ENCODE results near the gene FKBP15.
"Not testable (repeated sequence)": the region's sequence is repeated elsewhere in the genome, so short reads cannot be mapped to it uniquely, and the experiment has no call there.

FKBP15 gene

DNA sequence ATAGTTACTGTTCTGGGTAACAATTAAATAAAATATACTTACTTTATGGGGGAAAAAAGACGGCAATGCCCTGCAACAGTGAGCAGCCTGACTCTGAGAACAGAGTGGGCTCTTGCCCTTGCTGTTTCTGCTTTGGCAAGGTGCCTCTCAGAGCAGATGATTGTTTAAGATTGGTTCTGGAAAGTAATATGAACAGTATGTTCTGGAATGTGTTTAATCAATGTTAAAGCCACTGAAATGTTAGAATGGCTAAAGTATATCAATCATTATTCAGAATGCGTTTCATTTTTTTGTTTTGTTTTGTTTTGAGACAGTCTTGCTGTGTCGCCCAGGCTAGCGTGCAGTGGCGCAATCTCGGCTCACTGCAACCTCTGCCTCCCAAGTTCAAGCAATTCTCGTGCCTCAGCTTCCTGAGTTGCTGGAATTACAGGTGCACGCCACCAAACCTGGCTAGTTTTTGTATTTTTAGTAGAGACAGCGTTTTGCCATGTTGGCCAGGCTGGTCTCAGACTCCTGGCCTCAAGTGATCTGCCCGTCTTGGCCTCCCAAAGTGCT, 14.7 kb upstream of the FKBP15 start:
- DNase-seq: not testable (repeated sequence)

DNA sequence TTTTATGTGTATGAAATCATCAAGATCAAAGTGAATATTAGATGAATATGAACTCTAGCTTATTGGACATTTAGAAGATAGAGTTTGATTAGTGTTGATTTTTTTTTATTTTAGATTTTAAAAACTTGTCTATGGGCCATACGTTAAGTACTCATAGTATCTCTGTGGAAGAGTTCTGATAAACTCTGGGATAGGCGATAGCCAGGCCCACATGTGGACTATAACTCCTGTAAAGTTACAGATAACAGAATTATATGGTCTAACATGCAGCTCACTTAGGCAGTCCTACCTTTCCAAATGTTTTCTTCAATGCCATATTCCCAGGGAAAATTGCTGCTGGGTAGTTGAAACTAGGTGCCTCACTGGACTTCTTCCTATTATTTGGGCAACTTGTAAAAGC, 10.6 kb upstream of the FKBP15 start:
- DNase-seq: no peak

DNA sequence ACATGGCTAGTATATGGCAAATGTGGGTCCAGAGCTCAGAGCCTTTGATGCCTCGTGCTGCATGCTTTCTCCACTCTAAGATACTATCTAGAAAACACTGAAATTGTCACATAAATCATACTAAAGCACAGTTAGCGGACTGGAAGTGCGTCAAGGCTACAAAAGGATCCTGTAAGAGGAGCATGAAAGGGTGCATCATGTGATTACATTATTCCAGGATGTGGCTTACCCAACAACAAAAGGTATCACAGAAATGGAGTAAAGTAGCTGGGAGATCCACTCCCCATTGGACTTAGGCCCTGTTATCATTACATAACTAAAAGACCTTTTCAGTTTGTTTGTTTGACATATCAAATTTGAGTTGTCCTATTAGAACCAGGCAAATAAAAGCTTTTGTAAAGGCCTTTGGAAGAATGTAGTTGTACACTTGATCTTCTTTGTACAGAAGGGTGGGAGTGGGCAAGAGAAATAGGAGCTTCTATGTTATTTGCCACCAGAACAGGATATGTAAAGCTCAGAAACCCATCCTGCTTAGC, 7.1 kb upstream of the FKBP15 start:
- no peak for DNase-seq

DNA sequence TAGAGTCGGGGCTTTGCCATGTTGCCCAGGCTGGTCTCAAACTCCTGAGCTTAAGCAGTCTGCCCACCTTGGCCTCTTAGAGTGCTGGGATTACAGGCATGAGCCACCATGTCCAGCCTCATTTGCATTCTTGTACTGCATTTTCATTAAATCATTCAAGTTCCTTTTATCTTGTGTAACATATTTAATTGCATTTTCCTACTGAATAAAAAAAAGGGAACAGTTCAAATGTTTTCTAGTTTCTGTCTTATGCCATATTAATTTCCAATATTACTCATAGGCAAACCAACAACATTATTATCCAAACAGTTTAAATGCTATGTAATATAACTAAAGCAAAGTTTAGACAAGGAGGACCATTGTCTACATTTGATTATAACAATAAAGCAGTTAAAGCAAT, 6.4 kb upstream of the FKBP15 start:
- DNase-seq: no peak

DNA sequence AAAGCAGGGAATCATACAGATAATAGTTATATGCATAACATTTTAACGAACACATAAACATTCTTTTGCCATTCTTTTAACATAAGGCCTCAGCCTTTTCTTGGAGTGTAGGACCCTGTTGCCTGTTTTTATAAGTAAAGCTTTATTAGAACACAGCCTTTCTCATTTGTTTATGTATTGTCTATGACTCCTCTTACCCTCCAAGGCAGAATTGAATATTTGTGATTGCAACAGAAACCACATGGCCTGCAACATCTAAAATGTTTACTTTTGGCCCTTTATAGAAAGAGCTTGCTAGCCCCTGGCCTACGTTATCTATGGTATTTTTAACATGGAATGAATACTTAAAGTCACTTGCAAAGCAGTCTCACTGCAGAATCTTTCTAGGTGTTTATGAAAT, 2.9 kb upstream of the FKBP15 start:
- DNase-seq: no peak

DNA sequence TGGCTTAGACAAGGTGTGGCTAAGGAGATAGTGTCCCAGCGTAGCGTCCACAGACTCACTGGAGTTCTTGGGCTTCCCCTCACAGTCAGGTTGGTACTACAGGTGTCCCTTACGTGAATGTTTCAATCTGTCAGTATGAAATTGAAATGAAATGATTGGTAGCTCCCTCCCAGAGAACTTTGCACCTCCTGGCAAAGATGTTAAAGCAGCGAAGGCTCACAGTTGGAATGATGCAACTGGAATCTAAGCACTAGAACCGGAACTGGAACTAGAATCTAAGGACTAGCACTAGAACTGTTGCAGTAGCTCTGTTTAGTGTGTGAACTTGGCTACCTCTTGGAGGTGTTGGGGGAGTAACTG, 1.4 kb upstream of the FKBP15 start:
- no peak for DNase-seq

DNA sequence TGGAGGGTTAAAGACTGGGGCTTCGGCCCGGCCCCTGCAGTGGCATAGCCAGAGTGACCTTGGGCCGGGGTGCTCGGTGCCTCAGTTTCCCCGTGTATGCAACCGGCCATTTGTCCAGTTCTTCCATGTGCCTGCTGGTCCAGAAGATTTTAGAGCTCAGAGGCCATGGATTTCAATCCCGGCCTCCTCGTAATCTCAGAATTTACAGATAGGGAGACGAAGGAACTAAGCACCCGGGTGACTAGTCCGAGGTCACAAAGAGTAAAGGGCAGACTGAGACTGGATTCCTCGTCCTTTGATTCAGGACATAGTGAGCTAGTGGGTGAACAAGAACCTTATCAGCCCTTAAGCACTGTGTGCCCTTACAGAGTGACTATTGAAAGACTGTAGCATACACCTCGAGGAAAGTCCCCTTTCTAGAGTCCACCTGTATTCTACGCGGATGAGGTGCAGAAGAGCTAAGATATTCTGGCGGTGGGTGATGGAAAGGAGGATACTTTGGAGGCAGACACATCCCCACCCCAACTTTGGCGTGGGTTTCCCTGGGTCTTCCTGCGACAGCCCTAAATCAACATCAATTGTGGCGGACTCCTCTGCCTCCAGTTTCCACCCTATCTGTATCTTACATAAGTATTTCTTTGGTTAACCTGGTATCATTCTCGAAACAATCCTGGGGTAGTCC, 864 bp upstream of the FKBP15 start:
- no peak for DNase-seq

DNA sequence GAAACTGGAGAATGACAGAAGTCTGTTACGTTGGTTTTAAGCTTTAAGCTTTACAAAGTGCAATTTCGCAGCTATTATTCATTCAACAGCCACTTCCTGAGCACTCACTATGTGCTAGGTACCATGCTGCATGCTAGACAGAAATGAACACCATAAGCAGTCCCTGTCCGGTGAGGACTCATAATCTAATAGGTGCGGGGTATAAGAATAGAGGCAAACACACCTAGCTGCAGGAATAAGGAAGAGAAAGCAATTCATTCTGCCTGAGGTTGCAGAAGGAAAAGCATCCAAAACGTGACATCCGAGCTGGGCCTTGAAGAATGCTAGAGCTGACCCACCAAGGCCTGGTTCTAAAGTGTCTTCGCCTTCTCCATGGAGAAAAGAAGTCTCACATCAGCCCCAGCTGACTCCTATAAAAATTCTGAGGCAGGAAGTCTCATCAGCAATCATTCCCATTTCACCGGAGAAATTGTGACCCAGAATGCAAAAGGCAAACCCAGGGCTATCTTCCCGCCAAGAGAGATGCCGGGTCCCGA, 542 bp downstream of the FKBP15 start:
- DNase-seq: peak; percentile 33

DNA sequence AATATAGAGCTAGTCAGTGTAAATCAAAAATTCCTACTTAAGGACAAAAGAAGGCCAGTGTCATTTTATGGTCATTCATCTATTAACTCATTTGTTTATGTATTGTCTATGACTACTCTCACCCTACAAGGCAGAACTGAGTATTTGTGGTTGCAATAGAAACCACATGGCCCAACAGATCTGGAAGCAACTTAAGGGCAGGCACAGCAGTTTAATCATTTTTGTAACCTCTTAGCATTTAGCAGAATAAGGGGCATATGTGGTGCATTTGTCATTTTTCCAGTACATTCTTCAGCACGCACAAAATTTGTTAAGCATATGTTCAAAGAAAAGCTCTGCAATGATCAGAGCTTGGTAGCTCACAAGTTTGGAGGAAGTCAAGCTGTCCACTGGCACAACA, 1.1 kb downstream of the FKBP15 start:
- peak; percentile 78 for DNase-seq

DNA sequence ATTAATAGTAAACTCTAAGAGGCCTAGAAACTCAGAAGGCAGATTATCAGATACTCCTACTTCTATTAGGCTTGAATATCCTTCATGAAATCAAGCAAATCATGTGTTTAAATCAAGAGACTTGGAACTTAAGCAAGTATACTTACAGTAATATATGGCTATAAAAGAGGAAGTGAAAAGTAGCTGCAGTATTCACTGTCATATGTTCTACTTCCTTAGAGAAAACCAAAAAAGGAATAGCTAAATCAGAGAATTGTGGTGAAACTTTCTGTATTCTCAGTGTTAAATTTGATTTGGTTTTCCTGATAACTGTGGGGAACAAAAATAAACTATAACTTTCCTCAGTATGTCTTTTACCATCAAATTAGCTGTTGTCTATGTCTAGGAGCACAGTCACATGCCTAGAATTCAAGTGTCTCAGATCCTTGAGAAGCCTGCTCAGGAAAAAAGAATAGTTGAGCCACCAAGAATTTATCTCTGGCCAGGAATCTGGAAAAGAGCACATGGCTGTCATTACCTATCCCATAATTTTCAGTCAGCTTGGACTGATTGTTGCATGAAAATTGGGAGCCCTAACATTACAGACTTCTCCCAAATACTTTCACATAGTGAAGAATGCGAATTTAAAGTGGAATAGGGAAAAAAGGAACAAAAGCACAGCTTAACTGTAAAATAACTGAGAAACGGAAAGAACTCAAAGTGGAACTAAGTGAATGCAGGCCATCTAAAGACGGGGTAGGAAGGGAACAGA, 1.7 kb downstream of the FKBP15 start:
- DNase-seq: no peak

DNA sequence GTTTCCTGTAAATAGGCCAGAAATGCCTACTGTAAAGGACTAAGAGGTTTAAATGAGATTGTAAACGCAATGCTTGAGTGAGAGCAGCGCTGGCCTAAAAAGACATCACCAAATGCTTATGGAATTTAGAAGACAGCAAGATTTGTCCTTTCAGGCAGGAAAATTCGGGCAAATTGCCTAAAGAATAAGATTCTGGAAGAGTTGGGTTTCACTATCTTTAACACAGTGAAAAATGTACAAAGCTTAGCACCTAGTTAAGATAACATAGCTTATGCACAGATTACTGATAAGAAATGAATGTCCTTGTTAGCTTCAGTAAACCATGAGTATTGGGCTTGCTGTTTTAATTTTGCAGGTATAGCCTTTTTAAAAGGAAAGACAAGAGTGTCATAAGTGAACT, 4.7 kb downstream of the FKBP15 start:
- no peak for DNase-seq

DNA sequence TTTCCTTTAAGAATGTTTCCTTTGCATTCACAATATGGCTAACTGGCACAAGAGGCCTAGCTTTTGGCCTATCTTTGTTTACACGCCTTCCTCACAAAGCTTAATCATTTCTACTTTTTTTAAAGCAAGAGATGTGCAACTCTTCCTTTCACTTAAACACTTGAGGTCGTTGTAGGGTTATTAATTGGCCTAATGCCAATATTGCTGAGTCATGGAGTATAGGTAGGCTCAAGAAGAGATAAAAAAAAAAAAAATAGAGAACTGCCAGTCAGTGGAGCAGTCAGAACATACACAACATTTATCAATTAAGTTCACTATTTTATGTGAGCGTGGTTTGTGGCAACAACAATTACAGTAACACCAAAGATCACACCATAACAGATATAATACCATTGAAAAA, 5.9 kb downstream of the FKBP15 start:
- DNase-seq: peak; percentile 9

DNA sequence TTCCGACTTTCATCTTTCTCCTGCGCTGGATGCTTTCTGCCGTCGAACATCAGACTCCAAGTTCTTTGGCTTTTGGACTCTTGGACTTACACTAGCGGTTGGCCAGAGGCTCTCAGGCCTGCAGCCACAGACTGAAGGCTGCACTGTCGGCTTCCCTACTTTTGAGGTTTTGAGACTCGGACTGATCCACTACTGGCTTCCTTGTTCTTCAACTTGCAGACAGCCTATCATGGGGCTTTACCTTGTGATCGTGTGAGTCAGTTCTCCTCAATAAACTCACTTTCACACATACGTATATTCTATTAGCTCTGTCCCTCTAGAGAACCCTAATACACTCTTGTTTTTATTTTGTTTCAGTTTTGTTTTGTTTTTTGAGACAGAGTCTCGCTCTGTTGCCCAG, 10.3 kb downstream of the FKBP15 start:
- no peak for DNase-seq

DNA sequence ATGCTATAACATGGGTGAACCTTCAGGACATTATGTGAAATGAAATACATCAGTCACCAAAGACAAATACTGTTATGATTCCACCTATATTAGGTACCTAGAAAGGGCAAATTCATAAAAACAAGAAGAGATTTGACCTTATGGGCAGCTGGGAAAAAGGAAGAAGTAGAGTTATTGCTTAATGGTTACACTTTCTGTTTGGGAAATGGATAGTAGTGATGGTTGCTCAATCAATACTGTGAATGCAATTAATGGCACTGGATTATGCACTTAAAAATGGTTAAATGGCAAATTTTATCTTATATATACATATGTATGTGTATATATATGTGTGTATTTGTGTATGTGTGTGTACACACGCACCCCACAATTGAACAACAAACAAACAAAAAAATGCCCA, 15.2 kb downstream of the FKBP15 start:
- no peak for DNase-seq

DNA sequence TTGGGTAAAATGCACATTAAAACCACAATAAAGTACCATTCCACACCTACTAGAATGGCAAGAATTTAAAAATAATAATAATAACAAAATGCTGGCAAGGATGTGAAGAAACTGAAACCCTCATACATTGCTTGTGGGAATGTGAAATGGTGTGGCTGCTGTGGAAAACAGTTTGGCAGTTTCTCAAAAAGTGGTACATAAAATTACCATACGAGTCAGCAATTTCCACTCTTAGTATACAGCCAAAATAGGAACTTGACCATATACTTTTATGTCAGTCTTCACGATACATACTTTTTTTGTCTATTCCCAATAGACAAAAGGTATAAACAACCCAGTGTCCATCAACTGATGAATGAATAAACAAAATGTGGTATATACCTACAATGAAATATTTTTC, 15.6 kb downstream of the FKBP15 start:
- no peak for DNase-seq

DNA sequence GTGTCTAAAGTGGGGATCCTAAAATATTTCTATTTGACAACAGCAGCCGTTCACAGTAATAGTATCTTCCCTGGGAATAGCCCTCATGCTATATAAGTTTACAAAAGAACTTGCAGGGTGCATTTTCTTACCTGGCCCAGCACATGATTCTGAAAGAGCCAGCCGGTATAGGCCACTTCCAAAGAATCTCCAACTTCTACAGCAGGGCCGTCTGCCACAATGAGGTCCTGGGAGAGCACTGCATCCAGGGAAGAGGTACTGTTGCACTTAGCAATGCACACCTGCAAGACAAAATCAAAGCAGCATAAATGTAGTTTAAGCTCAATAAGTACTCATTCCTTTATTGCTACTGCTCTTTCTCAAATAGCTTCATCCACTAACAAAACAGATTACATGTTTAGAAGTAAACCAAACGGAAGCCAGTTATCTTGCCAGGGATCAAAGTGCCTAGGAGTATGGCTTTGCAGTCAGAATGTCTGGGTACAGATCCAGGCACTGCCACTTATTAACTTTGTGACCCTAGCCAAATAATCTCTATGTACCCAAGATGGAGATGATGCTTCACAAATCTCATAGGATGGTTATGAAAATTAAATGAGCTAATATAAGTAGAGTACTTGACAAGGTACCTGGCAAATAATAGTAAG, 21.3 kb downstream of the FKBP15 start:
- DNase-seq: no peak

DNA sequence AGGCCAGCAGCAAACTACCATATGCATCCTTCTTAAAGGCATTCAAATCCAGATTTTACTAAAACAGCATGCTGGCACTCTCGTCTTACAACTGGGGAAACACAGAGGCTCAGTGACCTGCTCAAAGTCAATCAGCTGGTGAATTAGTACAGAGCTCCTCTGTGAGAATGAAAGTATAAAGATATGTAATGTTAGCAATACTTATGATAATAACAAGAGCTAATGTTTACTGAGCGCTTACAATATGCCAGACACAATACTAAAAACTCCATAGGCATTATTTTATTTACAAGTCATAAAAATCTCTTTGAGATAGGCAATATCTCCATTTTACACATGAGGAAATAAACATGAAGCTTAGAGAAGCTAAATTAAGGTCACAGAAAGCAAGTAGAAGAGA, 28.6 kb downstream of the FKBP15 start:
- DNase-seq: no peak

DNA sequence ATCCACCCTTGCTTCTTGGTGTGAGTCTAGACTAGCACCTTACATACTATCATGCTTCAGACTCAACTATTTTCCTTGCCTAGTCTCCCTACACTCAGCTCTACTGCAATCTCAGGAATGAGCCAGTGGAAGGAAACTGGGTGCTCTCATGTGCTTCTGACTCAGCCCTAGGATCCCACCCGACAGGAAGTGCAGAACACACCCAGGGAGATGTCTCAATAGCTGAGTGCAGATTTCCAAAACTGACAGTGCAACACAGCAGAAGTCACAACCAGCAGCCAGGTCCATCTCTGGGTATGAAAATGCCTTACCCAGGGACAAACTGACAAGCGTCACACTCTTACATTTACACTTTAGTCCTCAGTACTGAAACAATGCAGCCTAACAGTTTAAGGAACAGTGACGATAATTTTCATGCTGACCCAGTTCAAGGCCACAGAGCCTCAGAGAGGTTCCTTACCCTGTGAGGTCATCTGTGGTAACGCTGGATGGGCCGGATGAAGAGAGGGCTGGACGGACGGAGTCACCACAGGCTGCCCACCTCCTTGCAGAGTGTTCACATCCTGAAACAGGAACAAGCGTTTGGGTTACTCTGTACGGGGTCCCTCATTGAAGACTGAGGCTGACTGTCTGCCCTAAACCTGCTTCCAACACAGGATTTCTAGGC, 33.0 kb downstream of the FKBP15 start:
- peak; percentile 6 for DNase-seq

DNA sequence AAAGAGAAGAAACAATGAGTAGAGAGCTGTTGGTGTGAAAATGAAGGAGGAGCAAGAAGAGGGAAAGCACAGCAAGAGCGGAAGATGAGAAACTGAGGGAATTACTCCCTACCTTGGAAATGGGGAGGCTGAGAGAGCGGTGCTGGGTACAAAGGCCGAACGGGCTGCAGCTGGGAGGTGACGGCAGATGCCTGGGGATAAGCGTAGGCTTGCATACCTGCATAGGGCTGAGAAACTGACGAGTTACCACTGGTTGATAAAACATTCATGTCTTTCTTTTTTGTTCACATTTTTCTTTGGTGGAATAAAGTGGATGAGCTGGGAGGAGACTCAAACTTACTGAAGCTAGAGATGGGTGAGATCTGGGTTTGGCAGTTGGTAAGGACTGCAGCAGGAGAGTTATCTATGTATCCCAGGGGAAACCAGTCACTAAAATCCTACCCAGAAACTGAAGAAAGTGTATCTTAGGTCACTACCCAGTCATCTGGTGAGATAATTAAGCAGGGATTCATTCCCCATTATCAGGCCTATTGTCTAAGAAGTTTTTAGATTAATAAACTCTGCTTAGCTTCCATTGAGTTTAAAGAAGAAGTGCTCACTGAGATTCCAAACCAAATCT, 34.8 kb downstream of the FKBP15 start:
- DNase-seq: no peak

DNA sequence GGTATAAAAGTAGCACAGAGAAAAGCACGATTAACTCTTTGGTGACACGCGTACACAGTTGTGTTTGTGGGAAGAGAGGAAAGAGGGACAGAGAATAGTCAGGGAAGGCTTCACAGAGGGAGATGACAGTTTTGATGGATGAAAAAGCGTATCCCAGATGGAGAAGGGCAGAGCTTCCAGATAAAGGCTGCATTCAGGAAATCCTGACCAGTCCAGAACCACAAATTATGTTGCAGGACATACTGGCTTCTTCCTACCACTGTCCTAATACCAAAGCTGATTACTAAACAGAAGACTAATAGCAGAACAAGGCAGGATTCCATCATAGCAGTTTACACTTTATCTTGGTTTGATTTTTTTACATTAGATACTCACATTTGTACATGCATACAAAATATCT, 35.8 kb downstream of the FKBP15 start:
- DNase-seq: no peak

DNA sequence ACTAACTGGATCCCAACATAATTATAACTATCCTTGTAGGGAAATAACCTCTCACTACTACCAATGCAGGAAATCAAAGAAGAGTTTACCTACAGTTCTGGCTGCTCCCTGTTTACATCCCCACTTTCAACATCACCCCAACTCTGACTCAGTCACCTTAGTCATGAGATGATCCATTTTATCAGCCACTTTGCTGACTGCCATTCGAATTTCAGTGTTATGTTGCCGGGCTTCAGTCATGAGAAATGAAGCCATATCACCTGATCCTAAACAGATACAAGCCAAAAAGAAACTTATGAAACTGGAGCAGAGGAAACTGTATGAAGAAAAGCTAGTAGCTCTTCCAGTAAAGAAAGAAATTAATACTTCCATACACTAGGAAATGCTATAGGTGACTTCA, 36.5 kb downstream of the FKBP15 start:
- no peak for DNase-seq

DNA sequence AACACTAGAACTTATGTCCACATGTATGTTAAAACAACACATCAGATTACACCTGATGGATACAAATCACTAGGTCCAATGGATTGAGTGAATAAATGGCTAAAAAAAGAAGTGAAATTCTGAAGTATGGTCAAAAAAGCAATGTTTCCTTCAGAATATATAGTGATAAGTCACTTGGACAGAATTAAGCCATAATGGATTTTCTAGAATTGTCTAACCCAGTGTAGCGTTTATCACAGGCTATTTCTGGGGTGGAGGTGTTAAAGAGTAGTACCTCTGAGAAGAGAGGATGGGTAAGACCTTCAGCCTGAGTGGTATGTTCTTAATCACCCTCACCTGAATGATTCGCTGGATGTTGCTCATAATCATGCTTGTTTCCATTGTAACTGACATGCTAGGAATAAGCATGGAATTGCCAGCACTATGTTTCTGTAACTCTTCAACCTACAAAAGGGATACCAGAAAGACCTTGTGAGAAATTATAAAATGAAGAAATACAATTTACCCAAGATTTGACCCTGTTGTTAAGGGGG, 37.1 kb downstream of the FKBP15 start:
- DNase-seq: no peak

Measured in activated CD4-positive, alpha-beta T cell treated with anti-CD3 and anti-CD28 coated beads, Interleukin-2, Interleukin-6, amounts not matched to agents 100 ng/mL and 50 ng/mL, durations not matched to agents 16 hours and 8 hours (primary cell).